Ishikawa (cell line): ENCODE results near the gene AVP.

ENCODE experiments used
- CEBPB ChIP-seq: IDR thresholded peaks from 2 replicates; pipeline ENCODE4 v1.6.1; 2012
- CREB1 ChIP-seq: IDR thresholded peaks from 2 replicates; pipeline ENCODE4 v1.6.1; 2012; ENCODE audit warnings: low read depth
- EGR1 ChIP-seq: IDR thresholded peaks from 2 replicates; pipeline ENCODE4 v1.6.1; 2012
- EP300 ChIP-seq: IDR thresholded peaks from 2 replicates; pipeline ENCODE4 v1.6.1; 2012; ENCODE audit warnings: borderline replicate concordance
- FOXM1 ChIP-seq: IDR thresholded peaks from 2 replicates; pipeline ENCODE4 v1.6.1; 2012; ENCODE audit warnings: low read depth, borderline replicate concordance
- RAD21 ChIP-seq: IDR thresholded peaks from 2 replicates; pipeline ENCODE4 v1.6.1; 2012; ENCODE audit warnings: low read depth
- TAF1 ChIP-seq: IDR thresholded peaks from 2 replicates; pipeline ENCODE4 v1.6.1; 2012; ENCODE audit warnings: low read depth, mild to moderate bottlenecking
- TEAD4 ChIP-seq: IDR thresholded peaks from 2 replicates; pipeline ENCODE4 v1.6.1; 2012
- YY1 ChIP-seq: IDR thresholded peaks from 2 replicates; pipeline ENCODE4 v1.6.1; 2012; ENCODE audit warnings: low read depth
- TF ChIP-seq, protein P1 (sequence below): IDR thresholded peaks from 2 replicates; pipeline ENCODE4 v1.6.1; 2012; ENCODE audit warnings: low read depth, mild to moderate bottlenecking

DNA sequence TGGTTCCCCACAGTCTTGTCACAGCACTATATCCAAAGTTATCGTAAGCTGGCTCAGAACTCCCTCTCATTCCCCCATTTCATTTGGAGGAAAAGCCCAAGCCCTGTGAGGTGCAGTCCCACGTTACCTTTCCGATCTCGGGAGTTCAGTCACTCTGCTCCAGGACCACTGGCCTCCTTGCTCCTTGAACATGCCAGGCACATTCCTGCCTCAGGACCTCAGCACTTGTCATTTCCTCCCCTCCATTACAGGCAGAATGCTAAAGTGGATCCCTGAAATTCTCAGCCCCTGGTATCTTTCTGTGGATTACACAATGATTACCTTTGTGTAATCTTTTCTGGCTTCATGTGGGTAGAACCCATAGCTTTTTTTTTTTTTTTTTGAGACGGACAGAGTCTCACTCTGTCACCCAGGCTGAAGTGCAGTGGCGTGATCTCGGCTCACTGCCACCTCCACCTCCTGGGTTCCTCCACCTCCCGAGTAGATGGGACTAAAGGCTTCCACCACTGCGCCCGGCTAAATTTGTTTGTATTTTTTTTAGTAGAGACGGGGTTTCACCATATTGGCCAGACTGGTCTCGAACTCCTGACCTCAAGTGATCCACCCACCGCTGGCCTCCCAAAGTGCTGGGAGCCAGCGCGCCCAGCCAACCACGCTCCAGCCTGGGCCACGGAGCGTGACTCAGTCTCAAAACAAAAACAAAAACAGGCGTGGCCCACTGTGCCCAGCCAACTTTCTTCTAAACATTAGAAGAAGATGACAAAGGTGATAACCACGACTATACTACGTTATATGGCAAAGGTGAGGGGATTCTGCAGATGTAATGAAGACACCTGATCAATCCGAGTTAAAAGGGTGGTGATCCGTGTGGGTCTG is 17.1 kb downstream of the AVP start:
- TF ChIP-seq, protein P1, sequence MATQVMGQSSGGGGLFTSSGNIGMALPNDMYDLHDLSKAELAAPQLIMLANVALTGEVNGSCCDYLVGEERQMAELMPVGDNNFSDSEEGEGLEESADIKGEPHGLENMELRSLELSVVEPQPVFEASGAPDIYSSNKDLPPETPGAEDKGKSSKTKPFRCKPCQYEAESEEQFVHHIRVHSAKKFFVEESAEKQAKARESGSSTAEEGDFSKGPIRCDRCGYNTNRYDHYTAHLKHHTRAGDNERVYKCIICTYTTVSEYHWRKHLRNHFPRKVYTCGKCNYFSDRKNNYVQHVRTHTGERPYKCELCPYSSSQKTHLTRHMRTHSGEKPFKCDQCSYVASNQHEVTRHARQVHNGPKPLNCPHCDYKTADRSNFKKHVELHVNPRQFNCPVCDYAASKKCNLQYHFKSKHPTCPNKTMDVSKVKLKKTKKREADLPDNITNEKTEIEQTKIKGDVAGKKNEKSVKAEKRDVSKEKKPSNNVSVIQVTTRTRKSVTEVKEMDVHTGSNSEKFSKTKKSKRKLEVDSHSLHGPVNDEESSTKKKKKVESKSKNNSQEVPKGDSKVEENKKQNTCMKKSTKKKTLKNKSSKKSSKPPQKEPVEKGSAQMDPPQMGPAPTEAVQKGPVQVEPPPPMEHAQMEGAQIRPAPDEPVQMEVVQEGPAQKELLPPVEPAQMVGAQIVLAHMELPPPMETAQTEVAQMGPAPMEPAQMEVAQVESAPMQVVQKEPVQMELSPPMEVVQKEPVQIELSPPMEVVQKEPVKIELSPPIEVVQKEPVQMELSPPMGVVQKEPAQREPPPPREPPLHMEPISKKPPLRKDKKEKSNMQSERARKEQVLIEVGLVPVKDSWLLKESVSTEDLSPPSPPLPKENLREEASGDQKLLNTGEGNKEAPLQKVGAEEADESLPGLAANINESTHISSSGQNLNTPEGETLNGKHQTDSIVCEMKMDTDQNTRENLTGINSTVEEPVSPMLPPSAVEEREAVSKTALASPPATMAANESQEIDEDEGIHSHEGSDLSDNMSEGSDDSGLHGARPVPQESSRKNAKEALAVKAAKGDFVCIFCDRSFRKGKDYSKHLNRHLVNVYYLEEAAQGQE: no peak
- TF ChIP-seq YY1 (no peak), EP300 (no peak), CEBPB (no peak), FOXM1 (no peak), CREB1 (no peak), RAD21 (no peak), EGR1 (no peak), TAF1 (no peak), TEAD4 (no peak)
